ENCODE results near the gene STAT2.

GRCh38 chr12:56297400-56297799 is 62.5 kb downstream of the STAT2 start:
- no peak for TF ChIP-seq CTCF (conservative IDR thresholded peaks at IDR 0.05 in 1 of 2, IDR thresholded peaks at IDR 0.05 in 1 of 2; ENCODE audit: low read depth in 1 of 2, low read length in 2 of 2)
- TF ChIP-seq EZH2 (IDR thresholded peaks at IDR 0.05; ENCODE audit: low read length, missing control alignments): no peak

Data from fibroblast of lung (primary cell).